GM12878 (cell line): Measurements from ENCODE around the gene PRKCZ. TPM values are rescaled to one million over a fixed set of nuclear protein-coding genes. Genes with fewer than 3 reads are reported as not detected.

Source experiments
- ATAC-seq: fragments of 200-7000 bp; cut with Tn5 transposase; 3 replicates; pipeline ENCODE4 v1.9.1; 2020; ENCODE audit warnings: mild to moderate bottlenecking, moderate library complexity
- BruUV-seq: library from RNA; stranded (reverse); fragments of 400-500 nt; replicated peaks from 2 replicates; lab custom pipeline; 2021; lab: Mats Ljungman, UMichigan
- CTCF ChIA-PET: fragments of 300-600 bp; sonication (Branson Sonifier 250); formaldehyde crosslinking; extraction: SDS; loops from one replicate; lab custom pipeline; 2021; ENCODE audit warnings: inconsistent platforms; lab: Yijun Ruan, JAX
- POLR2A ChIA-PET: fragments of 350-600 bp; formaldehyde crosslinking; extraction: SDS; loops from one replicate; lab custom pipeline; 2021; ENCODE audit warnings: inconsistent platforms; lab: Charles Lee
- RAD21 ChIA-PET: fragments of 300-600 bp; sonication (Branson Sonifier 250); formaldehyde crosslinking; loops from one replicate; lab custom pipeline; 2023; ENCODE audit warnings: antibody characterized with exemption; ENCODE audit not compliant: unreplicated experiment; lab: Charles Lee
- SMC1A ChIA-PET: fragments of 300-600 bp; sonication (Branson Sonifier 250); formaldehyde crosslinking; loops from one replicate; lab custom pipeline; 2023; ENCODE audit not compliant: unreplicated experiment, uncharacterized antibody; lab: Charles Lee
- DNase-seq: peaks from one replicate; pipeline ENCODE4 v3.0.0-alpha.2; 2011; ENCODE audit warnings: low read depth, low spot score
- FAIRE-seq: peaks from 3 replicates; lab custom pipeline; 2011; peaks lifted over from hg19 to GRCh38; lab: Jason Lieb, UNC
- H2AFZ ChIP-seq: 2 replicates; pipeline ENCODE4 v1.6.0; 2011; ENCODE audit warnings: low read depth, low read length, control low read depth; ENCODE audit not compliant: control insufficient read depth
- H3K27ac ChIP-seq: 2 replicates; pipeline ENCODE4 v1.5.1; 2011; ENCODE audit warnings: control low read depth; ENCODE audit not compliant: control insufficient read depth, insufficient read depth
- H3K27me3 ChIP-seq, 2 experiments: replicated peaks in 1 of 2; 2 replicates each; pipeline versions ENCODE4 v1.6.0 to v1.6.1; 2011; ENCODE audit warnings: low read length in 1 of 2; ENCODE audit not compliant: control insufficient read depth in 2 of 2, insufficient read depth in 2 of 2
- H3K36me3 ChIP-seq, 2 experiments: 2 replicates each; pipeline ENCODE4 v1.5.1; 2011; ENCODE audit warnings: low read length in 1 of 2; ENCODE audit not compliant: control insufficient read depth in 2 of 2, insufficient read depth in 2 of 2
- H3K4me1 ChIP-seq: 2 replicates; pipeline ENCODE4 v1.6.1; 2011; ENCODE audit warnings: mild to moderate bottlenecking, low read length, moderate library complexity, mixed read lengths; ENCODE audit not compliant: control insufficient read depth, insufficient read depth
- H3K4me2 ChIP-seq: 2 replicates; pipeline ENCODE4 v1.6.0; 2011; ENCODE audit warnings: control low read depth; ENCODE audit not compliant: control insufficient read depth, insufficient read depth
- H3K4me3 ChIP-seq: fragments of 200-600 bp; sonication (generic); 2 replicates; pipeline ENCODE4 v1.5.1; 2016
- H3K79me2 ChIP-seq: 2 replicates; pipeline ENCODE4 v1.6.0; 2011; ENCODE audit warnings: low read length; ENCODE audit not compliant: control insufficient read depth, insufficient read depth
- H3K9ac ChIP-seq: 2 replicates; pipeline ENCODE4 v1.8.0; 2011; ENCODE audit warnings: low read length, control low read depth, mixed read lengths; ENCODE audit not compliant: control insufficient read depth, insufficient read depth
- H3K9me3 ChIP-seq: replicated peaks from 3 replicates; pipeline ENCODE4 v1.5.1; 2011; ENCODE audit warnings: mild to moderate bottlenecking, low read length; ENCODE audit not compliant: control insufficient read depth, insufficient read depth
- H4K20me1 ChIP-seq: 2 replicates; pipeline ENCODE4 v1.6.0; 2011; ENCODE audit not compliant: control insufficient read depth, insufficient read depth
- CBX5 ChIP-seq: sonication (generic); IDR thresholded peaks from 2 replicates; pipeline ENCODE4 v1.6.1; 2016; ENCODE audit warnings: low read depth, moderate library complexity, mild to moderate bottlenecking, inconsistent platforms
- SMAD1 ChIP-seq: fragments of 450-650 bp; IDR thresholded peaks from 2 replicates; pipeline ENCODE4 v1.6.1; 2018; ENCODE audit warnings: mild to moderate bottlenecking, low read depth; ENCODE audit not compliant: partially characterized antibody
- WGBS: methylation state at CpG from one replicate; pipeline ENCODE4 v1.1.6; 2016; ENCODE audit warnings: low lambda C conversion rate; ENCODE audit not compliant: insufficient replicate concordance, insufficient coverage; ENCODE audit errors: missing lambda C conversion rate; 5-methylcytosine and 5-hydroxymethylcytosine counted together
- in situ Hi-C: fragments of 300-500 bp; cut with MboI; formaldehyde crosslinking; loops from 9 replicates; pipeline ENCODE4 v1.14.3; 2018; ENCODE audit warnings: mixed read lengths
- intact Hi-C: fragments of 100-400 bp; cut with micrococcal nuclease; formaldehyde crosslinking; loops from one replicate; pipeline ENCODE4 v1.14.2; 2022; ENCODE audit not compliant: unreplicated experiment
- polyA plus RNA-seq, 11 experiments: library from polyadenylated mRNA; depleted of rRNA in 4 of 11; unstranded in 6 of 11; stranded (reverse) in 5 of 11; fragments of >200 nt; fragmentation: Nextera tagmentation in 4 of 11; fragmentation: Illumina TruSeq in 1 of 11; extraction: Ambion mirVana in 4 of 11; extraction: Trizol in 1 of 11; gene quantifications; 1 replicate in 1 of 11; 2 replicates in 10 of 11; pipeline versions ENCODE4 v1.2.1 to v1.2.3, GENCODE V29; 2011 to 2016; ENCODE audit warnings: inconsistent platforms in 2 of 11, missing spikeins in 2 of 11, low read depth in 1 of 11
- total RNA-seq, 4 experiments: library from RNA; depleted of rRNA in 3 of 4; stranded (reverse); fragments of >200 nt in 3 of 4; fragmentation: Illumina TruSeq in 1 of 4; extraction: Trizol in 1 of 4; gene quantifications; 2 replicates each; pipeline versions ENCODE4 v1.2.1 to v1.2.3, GENCODE V29; 2013 to 2021
- TF ChIP-seq, protein P1 (sequence below): IDR thresholded peaks from 2 replicates; pipeline ENCODE4 v1.6.1; 2011; ENCODE audit warnings: borderline replicate concordance, low read depth, mild to moderate bottlenecking, moderate library complexity, mixed read lengths, low read length; ENCODE audit not compliant: insufficient read depth; ENCODE audit errors: extremely low read length

The PRKCZ gene
- total and polyA plus RNA-seq, 10 of the 15 experiments (the other 5 are each of a cell fraction or from before 2014, with no cell fraction given): 0.05 to 1.9 (median 0.64) TPM; not detected in 1

DNA sequence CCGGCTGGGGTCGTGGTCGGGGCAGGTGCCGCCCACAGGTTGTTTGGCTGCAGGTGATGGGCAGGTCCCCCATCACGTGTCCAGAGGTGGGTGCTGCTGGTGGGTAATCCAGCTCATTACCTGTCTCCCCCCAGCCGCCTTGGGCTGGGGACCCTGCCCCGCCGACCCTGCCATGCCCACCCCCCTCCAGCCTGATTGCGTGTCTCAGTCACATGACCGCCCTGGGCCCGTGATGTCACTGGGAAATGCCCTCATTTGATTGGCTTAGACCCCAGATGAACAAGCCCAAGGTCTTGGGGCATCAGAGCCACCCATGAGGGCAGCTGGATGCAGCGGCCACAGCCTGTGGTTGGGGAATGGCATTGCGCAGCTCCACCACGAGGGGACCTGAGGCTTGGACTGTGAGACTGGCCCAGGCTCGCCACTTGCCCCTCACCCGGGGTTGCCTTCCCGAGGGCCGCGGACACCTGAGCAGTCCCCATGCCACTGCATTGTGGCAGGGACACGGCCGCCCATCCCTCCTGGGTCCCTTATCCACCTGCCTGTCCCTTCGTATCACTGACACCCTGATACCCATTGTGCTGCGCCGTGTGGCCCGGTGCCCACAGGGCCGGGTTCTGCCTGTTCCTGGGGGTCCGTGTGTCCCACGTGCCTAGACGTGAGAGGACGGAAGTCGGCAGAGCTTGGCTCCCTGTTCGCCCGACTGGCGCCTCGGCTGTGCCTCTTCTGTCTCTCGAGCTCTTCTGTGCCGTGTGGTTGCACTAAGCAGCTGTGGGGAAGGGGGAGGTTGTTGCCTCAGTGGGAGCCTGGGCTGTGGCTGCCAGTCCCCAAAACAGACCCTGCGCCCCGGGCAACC is 76.3 kb downstream of the PRKCZ start:
- RAD21 ChIA-PET: no interaction called here
- no peaks in the 10 kb centered on the region for H3K27me3 ChIP-seq
- H3K9me3 ChIP-seq: no peaks in the 10 kb centered on the region; the same call in 2 of the 3 replicates
- no peaks in the 10 kb centered on the region for H3K36me3 ChIP-seq
- peak overlapping the region; percentile 22; the same call in 1 of the 2 replicates for H3K4me2 ChIP-seq
- H3K9ac ChIP-seq: no peak overlapping the region
- 42% methylated on average over 37 of the region's 39 CpGs for WGBS
- SMC1A ChIA-PET: no interaction called here
- no peak overlapping the region for H3K27ac ChIP-seq
- H3K4me1 ChIP-seq: peaks cover 7% of the 10 kb centered on the region
- no TSS peak for BruUV-seq
- ATAC-seq (no peak), FAIRE-seq (no peak), DNase-seq (no peak)
- intact Hi-C loops (no loop called here), in situ Hi-C loops (no loop called here)
- TF ChIP-seq CBX5 (no peak), SMAD1 (no peak)
- TF ChIP-seq, protein P1, sequence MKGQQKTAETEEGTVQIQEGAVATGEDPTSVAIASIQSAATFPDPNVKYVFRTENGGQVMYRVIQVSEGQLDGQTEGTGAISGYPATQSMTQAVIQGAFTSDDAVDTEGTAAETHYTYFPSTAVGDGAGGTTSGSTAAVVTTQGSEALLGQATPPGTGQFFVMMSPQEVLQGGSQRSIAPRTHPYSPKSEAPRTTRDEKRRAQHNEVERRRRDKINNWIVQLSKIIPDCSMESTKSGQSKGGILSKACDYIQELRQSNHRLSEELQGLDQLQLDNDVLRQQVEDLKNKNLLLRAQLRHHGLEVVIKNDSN: peak; percentile 18
- no peaks in the 10 kb centered on the region for H4K20me1 ChIP-seq
- POLR2A ChIA-PET: no interaction called here
- CTCF ChIA-PET: interaction anchor here (1.1 kb wide), 1 partner anchor 13 kb away, joined by 4 read pairs; no protein-coding TSS in a partner anchor
- no peaks in the 10 kb centered on the region for H3K79me2 ChIP-seq
- 0 out of 2 replicates have a peak overlapping the region, but pooled peaks have one; percentile 12 for H2AFZ ChIP-seq
- H3K4me3 ChIP-seq: no peak overlapping the region
